A549 (cell line): ENCODE measurements around the gene STXBP4. TPM values are rescaled to one million over a fixed set of nuclear protein-coding genes. Genes with fewer than 3 reads are reported as not detected.

Source experiments
- ATAC-seq, 2 experiments: fragments of 200-7000 bp in 1 of 2; fragments of >200 bp in 1 of 2; cut with Nextera tagmentation in 1 of 2; cut with Tn5 transposase in 1 of 2; 3 replicates each; pipeline versions ENCODE4 v1.8.0 to v1.9.1; 2018 to 2020; ENCODE audit warnings: mild to moderate bottlenecking in 1 of 2, moderate library complexity in 1 of 2
- CTCF ChIA-PET: fragments of 300-600 bp; sonication (Branson Sonifier 250); formaldehyde crosslinking; extraction: SDS; loops from one replicate; lab custom pipeline; 2021; ENCODE audit warnings: antibody characterized with exemption, inconsistent platforms; lab: Yijun Ruan, JAX
- POLR2A ChIA-PET: fragments of 350-600 bp; formaldehyde crosslinking; extraction: SDS; loops from one replicate; lab custom pipeline; 2021; ENCODE audit warnings: antibody characterized with exemption, inconsistent platforms; lab: Yijun Ruan, JAX
- DNase-seq, 2 experiments: peaks; one replicate each; pipeline versions ENCODE4 v3.0.0 to v3.0.0-alpha.2; 2011 to 2016; ENCODE audit warnings: low read depth in 1 of 2, low spot score in 1 of 2
- FAIRE-seq: peaks from 2 replicates; lab custom pipeline; 2011; peaks lifted over from hg19 to GRCh38; lab: Jason Lieb, UNC
- H3K27ac ChIP-seq, 2 experiments: fragments of >200 bp; sonication (Bioruptor Twin); formaldehyde crosslinking; 3 replicates each; pipeline ENCODE4 v1.5.1; 2016 to 2017
- H3K4me1 ChIP-seq: fragments of >200 bp; sonication (Bioruptor Twin); formaldehyde crosslinking; 3 replicates; pipeline ENCODE4 v1.6.1; 2016
- H3K4me2 ChIP-seq: fragments of >200 bp; sonication (Bioruptor Twin); formaldehyde crosslinking; 3 replicates; pipeline ENCODE4 v1.6.1; 2016
- H3K4me3 ChIP-seq: fragments of >200 bp; sonication (Bioruptor Twin); formaldehyde crosslinking; 3 replicates; pipeline ENCODE4 v1.5.1; 2016
- H3K9me3 ChIP-seq: fragments of >200 bp; sonication (Bioruptor Twin); formaldehyde crosslinking; 3 replicates; pipeline ENCODE4 v1.6.1; 2016
- CHD4 ChIP-seq: fragments of 200-600 bp; sonication (generic); IDR thresholded peaks from 2 replicates; pipeline ENCODE4 v1.6.1; 2016; ENCODE audit warnings: antibody characterized with exemption, mild to moderate bottlenecking, borderline replicate concordance
- EP300 ChIP-seq, 2 experiments: fragments of >200 bp; sonication (Bioruptor Twin); formaldehyde crosslinking; IDR thresholded peaks; 2 replicates in 1 of 2; 3 replicates in 1 of 2; pipeline ENCODE4 v1.6.1; 2016 to 2017
- ESRRA ChIP-seq: fragments of 150-350 bp; IDR thresholded peaks from 2 replicates; pipeline ENCODE4 v1.6.1; 2014; ENCODE audit warnings: mild to moderate bottlenecking, low read length, borderline replicate concordance
- GATA3 ChIP-seq: IDR thresholded peaks from 2 replicates; pipeline ENCODE4 v1.6.1; 2012; ENCODE audit warnings: borderline replicate concordance
- HOXA7 ChIP-seq: fragments of 250-450 bp; sonication (Bioruptor Pico); IDR thresholded peaks from 2 replicates; pipeline ENCODE4 v1.5.0; 2020; ENCODE audit warnings: mild to moderate bottlenecking, moderate library complexity
- HOXB5 ChIP-seq: fragments of 250-450 bp; sonication (Bioruptor Pico); IDR thresholded peaks from 2 replicates; pipeline ENCODE4 v1.5.0; 2020; ENCODE audit warnings: mild to moderate bottlenecking, moderate library complexity
- JUN ChIP-seq, 2 experiments: fragments of >200 bp; sonication (Bioruptor Twin); formaldehyde crosslinking; IDR thresholded peaks; 2 replicates in 1 of 2; 3 replicates in 1 of 2; pipeline ENCODE4 v1.6.1; 2016 to 2017
- JUNB ChIP-seq: fragments of >200 bp; sonication (Bioruptor Twin); formaldehyde crosslinking; IDR thresholded peaks from 2 replicates; pipeline ENCODE4 v1.6.1; 2016
- KDM1A ChIP-seq: fragments of 200-600 bp; sonication (generic); IDR thresholded peaks from 2 replicates; pipeline ENCODE4 v1.6.1; 2016; ENCODE audit warnings: low read depth, mild to moderate bottlenecking
- MAFK ChIP-seq: fragments of 450-650 bp; IDR thresholded peaks from 2 replicates; pipeline ENCODE4 v1.6.1; 2014; ENCODE audit not compliant: partially characterized antibody
- MAZ ChIP-seq: fragments of 150-350 bp; IDR thresholded peaks from 2 replicates; pipeline ENCODE4 v1.6.1; 2014; ENCODE audit warnings: antibody characterized with exemption, low read depth, low read length, borderline replicate concordance
- NFE2L2 ChIP-seq: fragments of 150-350 bp; conservative IDR thresholded peaks from 2 replicates; pipeline ENCODE4 v1.6.1; 2014; ENCODE audit warnings: low read length
- NPAS2 ChIP-seq: fragments of 250-450 bp; sonication (Bioruptor Pico); IDR thresholded peaks from 2 replicates; pipeline ENCODE4 v1.8.0; 2022; ENCODE audit warnings: mild to moderate bottlenecking, moderate library complexity, borderline replicate concordance
- NR3C1 ChIP-seq: fragments of >200 bp; sonication (Bioruptor Twin); formaldehyde crosslinking; IDR thresholded peaks from 3 replicates; pipeline ENCODE4 v1.6.1; 2017
- RFX5 ChIP-seq: fragments of 450-650 bp; IDR thresholded peaks from 2 replicates; pipeline ENCODE4 v1.7.1; 2014; ENCODE audit warnings: antibody characterized with exemption, mild to moderate bottlenecking, moderate library complexity
- SMC3 ChIP-seq: fragments of >200 bp; sonication (Bioruptor Twin); formaldehyde crosslinking; IDR thresholded peaks from 3 replicates; pipeline ENCODE4 v1.6.1; 2018; ENCODE audit warnings: inconsistent platforms
- TFCP2L1 ChIP-seq: fragments of 250-450 bp; sonication (Bioruptor Pico); IDR thresholded peaks from 2 replicates; pipeline ENCODE4 v1.5.0; 2021; ENCODE audit warnings: mild to moderate bottlenecking
- TP53 ChIP-seq: fragments of 250-450 bp; sonication (Bioruptor Pico); IDR thresholded peaks from 2 replicates; pipeline ENCODE4 v1.5.0; 2021; ENCODE audit warnings: mild to moderate bottlenecking, moderate library complexity
- ZNF302 ChIP-seq: fragments of 250-450 bp; sonication (Bioruptor Pico); IDR thresholded peaks from 2 replicates; pipeline ENCODE4 v1.9.0; 2021; ENCODE audit warnings: inconsistent platforms, mild to moderate bottlenecking, moderate library complexity
- ZSCAN20 ChIP-seq: fragments of 250-450 bp; sonication (Bioruptor Pico); IDR thresholded peaks from 2 replicates; pipeline ENCODE4 v1.8.0; 2022; ENCODE audit warnings: mild to moderate bottlenecking, moderate library complexity
- WGBS: methylation state at CpG from one replicate; pipeline ENCODE4 v1.1.6; 2017; ENCODE audit errors: missing lambda C conversion rate; 5-methylcytosine and 5-hydroxymethylcytosine counted together
- polyA plus RNA-seq, 4 experiments: library from polyadenylated mRNA; depleted of rRNA in 3 of 4; stranded (reverse); fragments of >200 nt; fragmentation: RNase III in 1 of 4; extraction: RNeasy Plus Mini Kit Qiagen cat#74134 plus additional on column Dnase treatment in 1 of 4; gene quantifications; 2 replicates in 3 of 4; 3 replicates in 1 of 4; pipeline ENCODE4 v1.2.3, GENCODE V29; 2011 to 2017
- TF ChIP-seq, protein P1 (sequence below): IDR thresholded peaks from 2 replicates; pipeline ENCODE4 v1.6.1; 2012
- TF ChIP-seq, protein P2 (sequence below): fragments of 450-650 bp; IDR thresholded peaks from 2 replicates; pipeline ENCODE4 v1.6.1; 2014; ENCODE audit warnings: antibody characterized with exemption
- TF ChIP-seq, protein P3 (sequence below): fragments of >200 bp; sonication (Bioruptor Twin); formaldehyde crosslinking; IDR thresholded peaks from 3 replicates; pipeline ENCODE4 v1.5.1; 2016
- TF ChIP-seq, protein P4 (sequence below): fragments of 150-350 bp; IDR thresholded peaks from 2 replicates; pipeline ENCODE4 v1.6.1; 2014; ENCODE audit warnings: low read depth, mild to moderate bottlenecking, low read length

Gene STXBP4
- polyA plus RNA-seq, 2 of the 4 experiments (the other 2 are of a cell fraction): 9.0 to 16.0 TPM

- ATAC-seq: no peak
- no peak overlapping the region for H3K27ac ChIP-seq
- no peak for FAIRE-seq
- H3K4me1 ChIP-seq: no peaks in the 10 kb centered on the region
- CTCF ChIA-PET: no interaction called here
- H3K4me3 ChIP-seq: no peak overlapping the region
- TF ChIP-seq HOXA7 (CRISPR knock-in tag) (no peak), NFE2L2 (no peak), EP300 (IDR thresholded peaks at IDR 0.05) (no peak), GATA3 (no peak), CHD4 (no peak), ESRRA (no peak), TFCP2L1 (CRISPR knock-in tag) (no peak), MAFK (no peak), TP53 (CRISPR knock-in tag) (no peak), KDM1A (no peak), NPAS2 (no peak), RFX5 (no peak), SMC3 (no peak), NR3C1 (no peak), JUN (IDR thresholded peaks at IDR 0.05) (no peak), ZSCAN20 (CRISPR knock-in tag) (no peak), HOXB5 (no peak)
- TF ChIP-seq, protein P1, sequence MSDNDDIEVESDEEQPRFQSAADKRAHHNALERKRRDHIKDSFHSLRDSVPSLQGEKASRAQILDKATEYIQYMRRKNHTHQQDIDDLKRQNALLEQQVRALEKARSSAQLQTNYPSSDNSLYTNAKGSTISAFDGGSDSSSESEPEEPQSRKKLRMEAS: no peak
- TF ChIP-seq, protein P2, sequence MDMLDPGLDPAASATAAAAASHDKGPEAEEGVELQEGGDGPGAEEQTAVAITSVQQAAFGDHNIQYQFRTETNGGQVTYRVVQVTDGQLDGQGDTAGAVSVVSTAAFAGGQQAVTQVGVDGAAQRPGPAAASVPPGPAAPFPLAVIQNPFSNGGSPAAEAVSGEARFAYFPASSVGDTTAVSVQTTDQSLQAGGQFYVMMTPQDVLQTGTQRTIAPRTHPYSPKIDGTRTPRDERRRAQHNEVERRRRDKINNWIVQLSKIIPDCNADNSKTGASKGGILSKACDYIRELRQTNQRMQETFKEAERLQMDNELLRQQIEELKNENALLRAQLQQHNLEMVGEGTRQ: no peak
- TF ChIP-seq, protein P3, sequence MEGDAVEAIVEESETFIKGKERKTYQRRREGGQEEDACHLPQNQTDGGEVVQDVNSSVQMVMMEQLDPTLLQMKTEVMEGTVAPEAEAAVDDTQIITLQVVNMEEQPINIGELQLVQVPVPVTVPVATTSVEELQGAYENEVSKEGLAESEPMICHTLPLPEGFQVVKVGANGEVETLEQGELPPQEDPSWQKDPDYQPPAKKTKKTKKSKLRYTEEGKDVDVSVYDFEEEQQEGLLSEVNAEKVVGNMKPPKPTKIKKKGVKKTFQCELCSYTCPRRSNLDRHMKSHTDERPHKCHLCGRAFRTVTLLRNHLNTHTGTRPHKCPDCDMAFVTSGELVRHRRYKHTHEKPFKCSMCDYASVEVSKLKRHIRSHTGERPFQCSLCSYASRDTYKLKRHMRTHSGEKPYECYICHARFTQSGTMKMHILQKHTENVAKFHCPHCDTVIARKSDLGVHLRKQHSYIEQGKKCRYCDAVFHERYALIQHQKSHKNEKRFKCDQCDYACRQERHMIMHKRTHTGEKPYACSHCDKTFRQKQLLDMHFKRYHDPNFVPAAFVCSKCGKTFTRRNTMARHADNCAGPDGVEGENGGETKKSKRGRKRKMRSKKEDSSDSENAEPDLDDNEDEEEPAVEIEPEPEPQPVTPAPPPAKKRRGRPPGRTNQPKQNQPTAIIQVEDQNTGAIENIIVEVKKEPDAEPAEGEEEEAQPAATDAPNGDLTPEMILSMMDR: no peak
- TF ChIP-seq, all 56 proteins: peak for 0
- no peak overlapping the region for H3K4me2 ChIP-seq
- 53% methylated on average over 2 of the region's 2 CpGs for WGBS
- DNase-seq: no peak
- H3K9me3 ChIP-seq: no peaks in the 10 kb centered on the region
- POLR2A ChIA-PET: no interaction called here
Measured at GRCh38 chr17:55155856-55156560, 187.4 kb downstream of the STXBP4 start.

GRCh38 chr17:55157165-55157564, 188.6 kb downstream of the STXBP4 start:
- no peak for FAIRE-seq
- H3K9me3 ChIP-seq: no peaks in the 10 kb centered on the region
- ChIA-PET CTCF (no interaction called here), POLR2A (no interaction called here)
- no peak overlapping the region for H3K4me2 ChIP-seq
- H3K4me3 ChIP-seq: no peak overlapping the region
- TF ChIP-seq GATA3 (no peak), ZNF302 (CRISPR knock-in tag) (no peak), CHD4 (no peak), TP53 (CRISPR knock-in tag) (no peak), NPAS2 (no peak), JUNB (no peak), MAFK (no peak), MAZ (no peak)
- TF ChIP-seq, protein P1: no peak
- TF ChIP-seq, protein P4, sequence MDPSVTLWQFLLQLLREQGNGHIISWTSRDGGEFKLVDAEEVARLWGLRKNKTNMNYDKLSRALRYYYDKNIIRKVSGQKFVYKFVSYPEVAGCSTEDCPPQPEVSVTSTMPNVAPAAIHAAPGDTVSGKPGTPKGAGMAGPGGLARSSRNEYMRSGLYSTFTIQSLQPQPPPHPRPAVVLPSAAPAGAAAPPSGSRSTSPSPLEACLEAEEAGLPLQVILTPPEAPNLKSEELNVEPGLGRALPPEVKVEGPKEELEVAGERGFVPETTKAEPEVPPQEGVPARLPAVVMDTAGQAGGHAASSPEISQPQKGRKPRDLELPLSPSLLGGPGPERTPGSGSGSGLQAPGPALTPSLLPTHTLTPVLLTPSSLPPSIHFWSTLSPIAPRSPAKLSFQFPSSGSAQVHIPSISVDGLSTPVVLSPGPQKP: no peak
- ATAC-seq: no peak
- peaks cover 7% of the 10 kb centered on the region for H3K4me1 ChIP-seq
- no peak for DNase-seq
- H3K27ac ChIP-seq: no peak overlapping the region
- 93% methylated on average over 2 of the region's 2 CpGs for WGBS
